SJSA1 (cell line): ENCODE results near the gene CORO1C. TPM values are rescaled to one million over a fixed set of nuclear protein-coding genes. Genes with fewer than 3 reads are reported as not detected.
A peak's percentile ranks its signal among the peaks of the same experiment; 100 is the strongest.

Experiments used
- DNase-seq, 2 experiments: peaks; one replicate each; pipeline ENCODE4 v3.0.0-alpha.2; 2015 to 2020; ENCODE audit warnings: low spot score in 2 of 2, low read depth in 1 of 2
- H3K27ac ChIP-seq: fragments of 250-450 bp; sonication (Bioruptor Pico); 2 replicates; pipeline ENCODE4 v1.5.1; 2020; ENCODE audit warnings: mild to moderate bottlenecking, moderate library complexity
- H3K27me3 ChIP-seq: fragments of 250-450 bp; sonication (Bioruptor Pico); replicated peaks from 2 replicates; pipeline ENCODE4 v1.5.1; 2020; ENCODE audit warnings: mild to moderate bottlenecking, moderate library complexity
- H3K36me3 ChIP-seq: fragments of 250-450 bp; sonication (Bioruptor Pico); 2 replicates; pipeline ENCODE4 v1.5.1; 2020; ENCODE audit warnings: mild to moderate bottlenecking
- H3K4me1 ChIP-seq: fragments of 250-450 bp; sonication (Bioruptor Pico); replicated peaks from 2 replicates; pipeline ENCODE4 v1.6.1; 2021; ENCODE audit warnings: mild to moderate bottlenecking
- H3K4me3 ChIP-seq: fragments of 250-450 bp; sonication (Bioruptor Pico); 2 replicates; pipeline ENCODE4 v1.5.1; 2020; ENCODE audit warnings: mild to moderate bottlenecking
- H3K9me3 ChIP-seq: fragments of 250-450 bp; sonication (Bioruptor Pico); replicated peaks from 2 replicates; pipeline ENCODE4 v1.5.1; 2020; ENCODE audit warnings: mild to moderate bottlenecking
- total RNA-seq: library from RNA; depleted of rRNA; stranded (reverse); fragments of >200 nt; shearing (Covaris generic); gene quantifications from 2 replicates; pipeline ENCODE4 v1.2.3, GENCODE V29; 2014

Gene CORO1C
- total RNA-seq, 1 experiment from 2014 or later = 136 TPM

- no peak overlapping the region; the same call in 1 of the 2 replicates for H3K27ac ChIP-seq
- H3K4me3 ChIP-seq = no peak overlapping the region
Observed at GRCh38 chr12:108614041-108614440, 117.3 kb downstream of the CORO1C start.

GRCh38 chr12:108613548-108613947 lies 117.8 kb downstream of the CORO1C start:
- Histone ChIP-seq H3K27ac (no peak overlapping the region; the same call in 1 of the 2 replicates), H3K4me3 (no peak overlapping the region), H3K4me1 (peaks cover 69% of the 10 kb centered on the region), H3K36me3 (no peaks in the 10 kb centered on the region; the same call in 1 of the 2 replicates), H3K27me3 (no peaks in the 10 kb centered on the region), H3K9me3 (peaks cover 7% of the 10 kb centered on the region)
- DNase-seq = peak in 1 of 2 experiments; percentile 99

More at GRCh38 chr12:108614041-108614440, 117.3 kb downstream of the CORO1C start:
- Histone ChIP-seq H3K27me3 (no peaks in the 10 kb centered on the region), H3K36me3 (no peaks in the 10 kb centered on the region; the same call in 1 of the 2 replicates), H3K9me3 (peaks cover 7% of the 10 kb centered on the region), H3K4me1 (peaks cover 65% of the 10 kb centered on the region)
- DNase-seq = no peak

- H3K4me3 ChIP-seq = no peak overlapping the region
- H3K27ac ChIP-seq = no peak overlapping the region
- no peak for DNase-seq
- no peaks in the 10 kb centered on the region; the same call in 1 of the 2 replicates for H3K36me3 ChIP-seq
- H3K4me1 ChIP-seq = peaks cover 70% of the 10 kb centered on the region
- H3K27me3 ChIP-seq = no peaks in the 10 kb centered on the region
- H3K9me3 ChIP-seq = peaks cover 7% of the 10 kb centered on the region
Observed at GRCh38 chr12:108612788-108613282, 118.5 kb downstream of the CORO1C start.

GRCh38 chr12:108611884-108612415 lies 119.4 kb downstream of the CORO1C start:
- peaks cover 7% of the 10 kb centered on the region for H3K9me3 ChIP-seq
- H3K4me1 ChIP-seq = peaks cover 63% of the 10 kb centered on the region
- peak overlapping the region; percentile 14 for H3K27ac ChIP-seq
- H3K27me3 ChIP-seq = no peaks in the 10 kb centered on the region
- H3K36me3 ChIP-seq = no peaks in the 10 kb centered on the region; the same call in 1 of the 2 replicates
- peak in 1 of 2 experiments; percentile 100 for DNase-seq
- H3K4me3 ChIP-seq = no peak overlapping the region

GRCh38 chr12:108610856-108611605 lies 120.3 kb downstream of the CORO1C start:
- H3K4me3 ChIP-seq = no peak overlapping the region
- H3K9me3 ChIP-seq = peaks cover 7% of the 10 kb centered on the region
- peaks cover 1% of the 10 kb centered on the region for H3K36me3 ChIP-seq
- H3K27me3 ChIP-seq = no peaks in the 10 kb centered on the region
- H3K27ac ChIP-seq = no peak overlapping the region
- DNase-seq = peak; percentile 84 to 95
- peaks cover 57% of the 10 kb centered on the region for H3K4me1 ChIP-seq

GRCh38 chr12:108610336-108610815 lies 120.9 kb downstream of the CORO1C start:
- no peak overlapping the region for H3K4me3 ChIP-seq
- peaks cover 4% of the 10 kb centered on the region for H3K36me3 ChIP-seq
- no peak overlapping the region for H3K27ac ChIP-seq
- DNase-seq = peak in 1 of 2 experiments; percentile 94
- peaks cover 57% of the 10 kb centered on the region for H3K4me1 ChIP-seq
- no peaks in the 10 kb centered on the region for H3K27me3 ChIP-seq
- 0 out of 2 replicates have a peak, but pooled peaks cover 3% of the 10 kb centered on the region for H3K9me3 ChIP-seq

GRCh38 chr12:108609537-108610335 lies 121.6 kb downstream of the CORO1C start:
- H3K4me1 ChIP-seq = peaks cover 57% of the 10 kb centered on the region
- H3K27me3 ChIP-seq = no peaks in the 10 kb centered on the region
- no peak overlapping the region for H3K4me3 ChIP-seq
- peak overlapping the region; percentile 3 for H3K27ac ChIP-seq
- 0 out of 2 replicates have a peak, but pooled peaks cover 3% of the 10 kb centered on the region for H3K9me3 ChIP-seq
- H3K36me3 ChIP-seq = peaks cover 6% of the 10 kb centered on the region
- peak; percentile 100 for DNase-seq

GRCh38 chr12:108608616-108609015 lies 122.7 kb downstream of the CORO1C start:
- H3K9me3 ChIP-seq = 0 out of 2 replicates have a peak, but pooled peaks cover 3% of the 10 kb centered on the region
- no peak overlapping the region for H3K4me3 ChIP-seq
- peaks cover 53% of the 10 kb centered on the region for H3K4me1 ChIP-seq
- no peaks in the 10 kb centered on the region for H3K27me3 ChIP-seq
- no peak overlapping the region for H3K27ac ChIP-seq
- H3K36me3 ChIP-seq = peaks cover 6% of the 10 kb centered on the region
- DNase-seq = peak in 1 of 2 experiments; percentile 95

- Histone ChIP-seq H3K27ac (no peak overlapping the region), H3K4me1 (peaks cover 47% of the 10 kb centered on the region)
Observed at GRCh38 chr12:108607981-108608600, 123.2 kb downstream of the CORO1C start.

GRCh38 chr12:108606492-108606891 lies 124.8 kb downstream of the CORO1C start:
- DNase-seq = peak; percentile 70 to 91
- Histone ChIP-seq H3K27ac (no peak overlapping the region), H3K36me3 (peaks cover 6% of the 10 kb centered on the region), H3K9me3 (0 out of 2 replicates have a peak, but pooled peaks cover 3% of the 10 kb centered on the region), H3K27me3 (no peaks in the 10 kb centered on the region), H3K4me1 (peaks cover 39% of the 10 kb centered on the region), H3K4me3 (no peak overlapping the region)

More at GRCh38 chr12:108607981-108608600, 123.2 kb downstream of the CORO1C start:
- Histone ChIP-seq H3K4me3 (no peak overlapping the region), H3K36me3 (peaks cover 6% of the 10 kb centered on the region), H3K27me3 (no peaks in the 10 kb centered on the region), H3K9me3 (0 out of 2 replicates have a peak, but pooled peaks cover 3% of the 10 kb centered on the region)
- DNase-seq = peak; percentile 84 to 94

- Histone ChIP-seq H3K9me3 (0 out of 2 replicates have a peak, but pooled peaks cover 3% of the 10 kb centered on the region), H3K27ac (no peak overlapping the region), H3K4me3 (no peak overlapping the region), H3K4me1 (peaks cover 37% of the 10 kb centered on the region), H3K27me3 (no peaks in the 10 kb centered on the region), H3K36me3 (peaks cover 6% of the 10 kb centered on the region)
- peak; percentile 67 to 91 for DNase-seq
Observed at GRCh38 chr12:108605690-108606406, 125.5 kb downstream of the CORO1C start.

- H3K27me3 ChIP-seq = no peaks in the 10 kb centered on the region
Observed at GRCh38 chr12:108605000-108605689, 126.2 kb downstream of the CORO1C start.

More at GRCh38 chr12:108605000-108605689, 126.2 kb downstream of the CORO1C start:
- Histone ChIP-seq H3K4me3 (no peak overlapping the region), H3K9me3 (0 out of 2 replicates have a peak, but pooled peaks cover 3% of the 10 kb centered on the region), H3K27ac (no peak overlapping the region), H3K36me3 (peaks cover 6% of the 10 kb centered on the region), H3K4me1 (peaks cover 36% of the 10 kb centered on the region)
- peak; percentile 83 to 90 for DNase-seq
